ENCODE measurements around the gene LRCH1.

LRCH1 gene

DNA sequence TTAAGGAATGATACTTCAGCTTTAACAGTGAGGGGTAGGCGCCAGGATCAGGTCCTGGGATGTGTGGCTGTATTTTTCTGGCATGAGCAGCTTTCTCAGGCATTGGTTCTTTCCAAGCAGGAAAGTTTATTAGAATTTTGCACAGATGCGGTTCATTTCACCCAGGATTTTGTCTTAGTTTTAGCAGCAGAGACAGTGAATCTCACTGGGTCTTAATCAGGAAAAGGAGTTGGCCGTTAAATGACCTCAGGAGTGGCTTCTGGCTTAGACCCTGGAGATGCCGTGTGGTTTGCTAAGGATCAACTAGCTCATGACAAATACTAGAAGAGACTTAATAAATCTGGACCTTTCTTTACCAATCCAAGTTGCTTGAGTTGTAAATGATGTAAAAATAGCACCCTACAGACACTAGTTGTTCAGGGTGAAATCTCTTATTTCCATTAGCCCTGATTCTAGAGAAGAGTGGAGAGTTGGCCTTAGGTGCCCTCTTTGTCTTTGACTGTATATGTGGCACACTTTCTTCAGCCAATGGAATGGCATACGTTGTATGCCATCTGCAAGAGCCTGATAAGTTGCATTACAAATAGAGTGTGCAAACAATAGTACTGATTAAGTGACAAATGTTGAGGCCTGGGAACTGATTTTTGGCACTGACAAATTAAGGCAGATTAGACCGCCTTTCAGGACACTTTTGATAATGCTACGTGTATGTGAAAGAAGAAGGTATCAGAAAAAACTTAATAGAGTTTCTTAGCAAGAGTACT, 34.0 kb downstream of the LRCH1 start:
- Mint-ChIP-seq H3K36me3 (peaks cover 3% of the 10 kb centered on the region), H3K4me1 (ENCODE audit: low read depth) (peaks cover 57% of the 10 kb centered on the region), H3K27me3 (no peaks in the 10 kb centered on the region), H3K9me3 (ENCODE audit: low read depth) (no peaks in the 10 kb centered on the region), H3K27ac (no peak overlapping the region), H3K4me3 (no peak overlapping the region)

DNA sequence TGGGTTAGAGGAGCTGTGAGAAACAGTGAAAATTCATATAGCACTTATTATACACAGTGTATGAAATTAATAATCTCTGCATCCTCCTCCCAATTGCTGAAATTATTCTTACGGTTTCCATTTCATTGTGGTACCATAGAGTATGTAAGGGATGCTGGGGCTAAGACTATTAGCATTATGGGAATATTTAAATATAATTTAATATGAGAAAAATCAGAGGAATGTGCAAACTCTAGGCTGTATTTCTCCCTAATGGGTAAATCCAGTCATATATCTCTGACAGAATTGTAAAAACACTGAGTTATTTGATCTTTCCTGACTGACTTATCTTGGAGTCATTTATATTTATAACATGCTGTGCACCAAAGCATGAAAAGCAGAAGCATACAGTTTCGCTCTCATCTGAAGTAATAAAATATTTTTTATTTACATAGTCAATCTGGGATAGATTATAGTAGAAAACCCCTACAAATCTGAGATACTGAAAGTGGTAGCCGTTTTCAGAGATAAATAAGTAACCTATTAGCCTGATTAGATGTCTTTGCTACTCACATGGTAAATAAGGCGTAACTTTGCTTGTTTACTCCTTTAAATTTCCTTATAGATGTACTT, 34.9 kb downstream of the LRCH1 start:
- Mint-ChIP-seq H3K27ac (no peak overlapping the region), H3K4me3 (no peak overlapping the region), H3K36me3 (peaks cover 3% of the 10 kb centered on the region), H3K9me3 (ENCODE audit: low read depth) (no peaks in the 10 kb centered on the region), H3K4me1 (ENCODE audit: low read depth) (peaks cover 65% of the 10 kb centered on the region), H3K27me3 (no peaks in the 10 kb centered on the region)

DNA sequence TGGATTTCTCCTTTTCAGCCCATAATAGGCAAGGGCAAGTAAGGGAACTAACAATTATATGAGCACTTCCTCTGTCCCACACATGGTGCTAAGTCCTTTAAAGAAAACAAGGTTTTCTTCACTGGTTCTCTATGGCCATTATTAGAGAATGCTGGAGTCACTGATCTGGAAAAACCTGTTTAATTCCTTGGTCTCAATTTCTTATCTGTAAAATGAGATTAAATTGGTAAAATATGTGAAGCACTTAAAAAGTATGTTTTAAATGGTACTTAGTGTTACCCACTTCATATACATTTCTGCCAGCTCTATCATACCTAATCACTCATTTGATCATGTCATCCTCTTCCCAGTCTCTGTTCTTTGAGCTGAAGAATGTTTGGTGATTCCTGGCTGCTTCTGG, 39.4 kb downstream of the LRCH1 start:
- Mint-ChIP-seq H3K4me3 (no peak overlapping the region), H3K9me3 (ENCODE audit: low read depth) (no peaks in the 10 kb centered on the region), H3K27ac (no peak overlapping the region), H3K36me3 (peaks cover 3% of the 10 kb centered on the region), H3K4me1 (ENCODE audit: low read depth) (peaks cover 71% of the 10 kb centered on the region), H3K27me3 (no peaks in the 10 kb centered on the region)

DNA sequence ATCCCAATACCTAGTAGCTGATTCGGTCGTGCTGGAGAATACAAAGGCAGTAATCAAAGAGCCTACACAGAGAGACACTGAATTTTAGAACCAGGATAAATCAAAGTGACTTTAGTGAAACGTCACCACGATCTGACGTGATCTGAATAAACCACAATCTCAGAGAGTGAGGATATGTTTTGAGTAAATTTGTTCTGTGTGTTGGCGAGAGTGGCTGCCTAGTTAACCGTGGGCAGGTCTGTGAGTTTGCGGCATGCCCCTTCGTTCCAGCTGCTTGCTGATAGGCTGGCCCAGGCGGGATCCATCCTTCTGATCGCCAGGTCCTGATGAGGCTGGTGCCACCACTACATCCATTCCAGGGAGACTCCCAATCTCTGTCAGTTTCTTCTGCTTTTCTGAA, 40.4 kb downstream of the LRCH1 start:
- Mint-ChIP-seq H3K36me3 (peaks cover 3% of the 10 kb centered on the region), H3K27ac (no peak overlapping the region), H3K9me3 (ENCODE audit: low read depth) (no peaks in the 10 kb centered on the region), H3K27me3 (no peaks in the 10 kb centered on the region), H3K4me3 (peak overlapping the region; percentile 51), H3K4me1 (ENCODE audit: low read depth) (peaks cover 76% of the 10 kb centered on the region)

DNA sequence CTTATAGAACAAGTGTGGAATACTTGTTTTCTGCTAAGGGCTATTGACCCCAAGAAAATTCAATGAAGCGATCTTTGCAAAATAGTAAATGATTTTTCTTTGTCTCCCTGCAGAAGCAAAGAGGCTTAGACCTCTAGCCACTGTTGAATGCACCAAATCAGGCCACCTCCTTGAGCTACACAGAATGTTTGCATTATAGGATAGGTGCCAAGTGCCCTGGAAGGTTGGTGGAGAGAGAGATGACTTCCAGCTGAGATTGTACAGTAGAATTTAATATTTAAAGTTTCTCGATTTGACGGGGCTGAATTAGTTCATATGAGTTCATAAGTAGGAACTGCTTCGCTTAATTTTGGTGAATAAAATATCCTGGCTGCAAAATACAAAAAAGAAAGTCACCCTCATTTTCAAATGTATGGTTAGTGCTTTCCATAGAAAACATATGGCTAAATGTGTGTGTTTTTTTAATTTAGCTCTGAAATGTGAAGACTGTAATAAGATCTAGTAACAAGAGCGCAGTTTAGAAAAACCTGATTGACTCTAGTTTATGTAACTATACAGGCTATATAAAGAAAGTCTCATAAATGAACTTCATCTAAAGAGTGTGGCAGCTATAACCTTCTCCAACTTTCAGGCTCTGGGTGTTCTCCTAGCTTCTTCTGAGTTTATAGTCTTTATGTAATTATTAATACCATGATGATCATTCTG, 41.6 kb downstream of the LRCH1 start:
- no peak overlapping the region for H3K4me3 Mint-ChIP-seq
- H3K4me1 Mint-ChIP-seq (ENCODE audit: low read depth), result peaks cover 87% of the 10 kb centered on the region
- H3K27me3 Mint-ChIP-seq, result no peaks in the 10 kb centered on the region
- no peak overlapping the region for H3K27ac Mint-ChIP-seq
- peaks cover 6% of the 10 kb centered on the region for H3K36me3 Mint-ChIP-seq
- peaks cover 4% of the 10 kb centered on the region for H3K9me3 Mint-ChIP-seq (ENCODE audit: low read depth)

DNA sequence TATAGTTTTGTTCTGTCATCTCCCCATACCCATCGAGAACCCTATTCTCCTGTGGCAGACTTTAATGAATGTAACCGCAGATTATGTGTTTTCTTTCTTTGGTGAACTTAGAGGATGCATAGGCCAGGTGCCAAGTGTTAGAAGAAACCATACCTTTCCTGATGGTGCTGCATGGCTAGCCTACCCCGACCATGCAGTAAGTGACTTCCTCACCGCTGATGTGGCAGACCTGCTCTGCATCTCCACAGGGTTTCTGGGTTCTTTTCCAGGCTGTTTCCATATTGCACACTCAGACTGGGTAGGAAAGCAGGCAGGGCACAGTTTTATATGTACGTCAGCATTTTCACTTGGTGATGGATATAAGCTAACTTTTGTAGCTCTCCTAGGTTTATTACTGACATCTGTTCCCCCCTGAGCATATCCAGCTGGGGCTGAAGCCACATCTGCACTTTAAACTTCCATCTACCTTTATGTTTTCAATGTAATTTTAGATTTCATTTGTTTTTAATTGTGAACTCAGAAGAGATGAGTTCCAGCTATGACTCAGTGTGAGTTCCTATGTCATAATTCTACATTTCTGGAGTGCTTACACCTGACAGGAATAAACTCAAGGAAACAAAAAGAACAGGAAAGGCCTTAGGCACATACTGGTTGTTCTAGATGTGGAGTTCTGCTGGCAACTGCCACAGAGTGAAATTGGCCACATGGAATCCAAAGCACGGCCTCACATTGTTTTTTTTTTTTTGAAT, 42.3 kb downstream of the LRCH1 start:
- Mint-ChIP-seq H3K4me3 (no peak overlapping the region), H3K36me3 (peaks cover 4% of the 10 kb centered on the region), H3K9me3 (ENCODE audit: low read depth) (peaks cover 4% of the 10 kb centered on the region), H3K27me3 (no peaks in the 10 kb centered on the region), H3K27ac (no peak overlapping the region), H3K4me1 (ENCODE audit: low read depth) (peaks cover 88% of the 10 kb centered on the region)

DNA sequence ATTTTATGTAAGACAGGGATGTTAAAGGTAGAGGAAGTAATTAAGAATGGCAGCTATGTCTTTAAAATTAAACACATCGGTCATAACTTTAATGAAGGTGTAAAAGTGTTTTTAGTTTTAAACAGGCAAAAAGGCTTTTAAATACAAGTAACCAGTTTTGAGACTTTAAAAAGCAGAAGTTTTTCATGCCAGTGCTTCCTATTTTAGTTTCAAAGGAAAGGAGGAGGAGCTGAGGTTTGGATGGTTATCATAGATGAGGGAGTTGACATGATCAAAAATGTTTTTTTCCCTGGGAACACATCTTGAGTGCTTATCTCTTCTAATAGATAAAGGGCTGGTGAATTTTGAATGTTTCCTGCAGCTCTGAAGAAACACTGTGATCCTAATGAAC, 42.9 kb downstream of the LRCH1 start:
- Mint-ChIP-seq H3K27me3 (no peaks in the 10 kb centered on the region), H3K4me1 (ENCODE audit: low read depth) (peaks cover 90% of the 10 kb centered on the region), H3K36me3 (peaks cover 4% of the 10 kb centered on the region), H3K9me3 (ENCODE audit: low read depth) (peaks cover 4% of the 10 kb centered on the region), H3K27ac (no peak overlapping the region), H3K4me3 (no peak overlapping the region)

DNA sequence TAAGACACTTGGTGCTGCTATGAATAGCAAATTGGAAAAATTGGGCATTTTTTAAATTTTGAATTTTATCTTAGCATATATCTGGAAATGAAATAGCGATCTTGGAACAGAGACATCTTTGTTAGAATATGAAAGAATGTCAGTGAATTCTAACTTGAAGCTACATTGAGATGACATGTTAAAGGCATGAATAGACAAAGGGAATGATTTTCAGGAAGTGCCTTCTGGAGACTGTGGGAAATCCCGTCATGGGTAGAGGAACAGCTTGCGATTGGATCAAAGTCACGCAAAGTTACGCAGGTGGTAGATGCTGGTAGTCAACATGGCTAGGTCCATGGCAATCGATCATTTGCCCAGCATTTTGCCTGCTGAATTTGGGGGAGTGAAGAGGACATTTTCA, 43.5 kb downstream of the LRCH1 start:
- peak overlapping the region; percentile 28 for H3K27ac Mint-ChIP-seq
- H3K36me3 Mint-ChIP-seq, result peaks cover 4% of the 10 kb centered on the region
- H3K4me3 Mint-ChIP-seq, result no peak overlapping the region
- peaks cover 90% of the 10 kb centered on the region for H3K4me1 Mint-ChIP-seq (ENCODE audit: low read depth)
- H3K9me3 Mint-ChIP-seq (ENCODE audit: low read depth), result peaks cover 4% of the 10 kb centered on the region
- no peaks in the 10 kb centered on the region for H3K27me3 Mint-ChIP-seq

DNA sequence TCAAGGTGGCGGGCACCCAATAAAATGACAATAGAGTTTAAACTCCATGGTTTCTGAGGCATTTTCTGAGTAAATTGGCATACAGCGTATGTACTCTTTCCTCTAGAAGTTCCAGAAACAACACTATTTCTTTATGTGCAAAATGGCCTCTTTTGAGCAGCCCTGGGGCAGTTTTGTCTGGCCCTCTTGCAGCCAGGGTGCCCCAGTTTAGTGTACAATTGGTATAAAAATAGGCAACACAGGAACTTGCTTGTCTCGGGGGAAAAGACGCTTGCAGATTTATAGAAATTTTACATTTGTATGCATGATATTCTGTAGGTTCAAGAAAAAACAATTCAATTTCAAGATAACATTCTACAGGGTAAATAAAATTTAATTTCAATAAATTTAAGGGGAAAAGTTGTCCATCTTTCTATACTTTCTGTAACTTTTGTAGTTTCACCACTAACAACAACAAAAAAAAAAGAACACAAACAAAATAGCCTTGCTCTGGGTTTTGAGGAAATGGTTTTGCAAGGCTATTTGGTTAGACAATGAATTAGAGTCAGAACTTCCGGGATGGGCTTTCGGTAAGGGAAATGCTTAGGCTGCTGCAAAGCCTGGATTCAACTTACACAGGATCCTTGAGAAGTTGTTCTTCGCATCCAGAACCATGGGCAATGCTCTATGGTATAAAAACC, 45.3 kb downstream of the LRCH1 start:
- H3K27ac Mint-ChIP-seq, result no peak overlapping the region
- H3K9me3 Mint-ChIP-seq (ENCODE audit: low read depth), result peaks cover 4% of the 10 kb centered on the region
- no peak overlapping the region for H3K4me3 Mint-ChIP-seq
- H3K4me1 Mint-ChIP-seq (ENCODE audit: low read depth), result peaks cover 87% of the 10 kb centered on the region
- peaks cover 4% of the 10 kb centered on the region for H3K36me3 Mint-ChIP-seq
- H3K27me3 Mint-ChIP-seq, result no peaks in the 10 kb centered on the region

DNA sequence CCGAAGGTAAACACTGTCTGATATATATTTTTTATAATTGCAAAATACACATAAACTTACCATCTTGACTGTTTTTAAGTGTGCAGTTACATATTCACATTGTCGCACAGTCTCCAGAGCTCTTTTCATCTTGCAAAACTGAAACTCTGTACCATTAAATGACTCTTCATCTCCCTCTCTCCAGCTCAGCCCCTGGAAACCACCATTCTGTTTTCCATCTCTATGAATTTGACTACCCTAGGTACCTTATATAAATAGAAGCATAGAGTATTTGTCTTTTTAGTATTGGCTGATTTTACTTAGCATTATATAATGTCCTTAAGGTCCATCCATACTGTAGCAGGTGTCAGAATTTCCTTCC, 45.8 kb downstream of the LRCH1 start:
- Mint-ChIP-seq H3K9me3 (ENCODE audit: low read depth) (peaks cover 4% of the 10 kb centered on the region), H3K36me3 (peaks cover 4% of the 10 kb centered on the region), H3K4me1 (ENCODE audit: low read depth) (peaks cover 82% of the 10 kb centered on the region), H3K27ac (peak overlapping the region; percentile 18), H3K4me3 (peak overlapping the region; percentile 51), H3K27me3 (no peaks in the 10 kb centered on the region)

DNA sequence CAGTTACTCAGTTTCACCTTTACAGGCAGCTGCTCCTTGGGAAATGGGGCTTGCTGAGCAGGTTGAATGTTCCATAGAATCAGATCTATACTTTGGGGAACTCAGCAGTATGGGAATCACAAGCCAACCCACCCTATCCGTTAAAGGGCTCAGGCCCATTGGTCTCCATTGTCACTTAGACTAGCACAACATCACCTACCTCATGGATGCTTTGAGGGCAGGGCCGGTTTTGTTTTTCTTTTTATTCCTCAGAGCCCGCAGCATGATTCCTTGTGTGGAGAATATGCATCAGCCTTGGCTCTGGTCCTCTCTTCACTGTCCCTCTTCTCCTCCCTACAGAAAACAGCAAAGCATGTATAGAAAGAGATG, 48.0 kb downstream of the LRCH1 start:
- no peak overlapping the region for H3K27ac Mint-ChIP-seq
- peaks cover 73% of the 10 kb centered on the region for H3K4me1 Mint-ChIP-seq (ENCODE audit: low read depth)
- peaks cover 4% of the 10 kb centered on the region for H3K36me3 Mint-ChIP-seq
- H3K9me3 Mint-ChIP-seq (ENCODE audit: low read depth), result peaks cover 4% of the 10 kb centered on the region
- no peaks in the 10 kb centered on the region for H3K27me3 Mint-ChIP-seq
- no peak overlapping the region for H3K4me3 Mint-ChIP-seq

DNA sequence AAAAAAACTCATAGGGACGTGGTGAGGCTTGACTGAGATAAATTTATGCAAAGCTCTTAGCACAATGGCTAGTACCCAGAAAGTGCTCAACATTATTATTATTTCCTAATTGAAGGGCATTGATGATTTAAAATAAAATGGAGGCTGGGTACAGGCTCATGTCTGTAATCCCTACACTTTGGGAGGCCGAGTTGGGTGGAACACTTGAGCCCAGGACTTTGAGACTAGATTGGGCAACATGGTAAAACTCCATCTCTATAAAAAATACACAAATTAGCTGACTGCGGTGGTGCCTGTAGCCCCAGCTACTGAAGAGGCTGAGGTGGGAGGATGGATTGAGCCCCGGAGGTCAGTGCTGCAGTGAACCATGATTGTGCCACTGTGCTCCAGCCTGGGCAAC, 49.6 kb downstream of the LRCH1 start:
- peaks cover 4% of the 10 kb centered on the region for H3K9me3 Mint-ChIP-seq (ENCODE audit: low read depth)
- no peak overlapping the region for H3K4me3 Mint-ChIP-seq
- no peak overlapping the region for H3K27ac Mint-ChIP-seq
- no peaks in the 10 kb centered on the region for H3K27me3 Mint-ChIP-seq
- peaks cover 80% of the 10 kb centered on the region for H3K4me1 Mint-ChIP-seq (ENCODE audit: low read depth)
- H3K36me3 Mint-ChIP-seq, result peaks cover 4% of the 10 kb centered on the region

DNA sequence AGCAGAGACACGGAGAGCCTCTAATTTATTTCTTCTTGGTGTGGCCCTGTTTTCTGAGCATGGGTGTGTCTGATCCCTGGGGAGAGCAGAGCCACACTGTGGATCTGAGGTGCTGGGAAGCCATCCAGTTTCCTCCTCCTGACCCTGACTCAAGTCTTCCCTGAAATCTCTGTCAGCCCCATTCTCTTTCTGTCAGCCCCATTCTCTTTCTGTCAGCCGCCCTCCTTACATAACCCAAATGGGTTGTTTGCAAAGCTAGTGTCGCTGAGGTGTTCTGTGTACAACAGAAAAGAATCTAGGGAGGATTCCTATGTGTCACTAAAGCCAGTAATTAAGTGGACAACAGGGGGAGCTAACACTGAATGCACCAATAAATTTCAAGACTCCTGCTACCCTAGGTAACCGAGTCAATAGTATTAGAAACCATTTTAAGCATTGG, 50.2 kb downstream of the LRCH1 start:
- no peak overlapping the region for H3K27ac Mint-ChIP-seq
- peaks cover 4% of the 10 kb centered on the region for H3K9me3 Mint-ChIP-seq (ENCODE audit: low read depth)
- H3K36me3 Mint-ChIP-seq, result peaks cover 4% of the 10 kb centered on the region
- H3K4me3 Mint-ChIP-seq, result no peak overlapping the region
- peaks cover 80% of the 10 kb centered on the region for H3K4me1 Mint-ChIP-seq (ENCODE audit: low read depth)
- H3K27me3 Mint-ChIP-seq, result no peaks in the 10 kb centered on the region

DNA sequence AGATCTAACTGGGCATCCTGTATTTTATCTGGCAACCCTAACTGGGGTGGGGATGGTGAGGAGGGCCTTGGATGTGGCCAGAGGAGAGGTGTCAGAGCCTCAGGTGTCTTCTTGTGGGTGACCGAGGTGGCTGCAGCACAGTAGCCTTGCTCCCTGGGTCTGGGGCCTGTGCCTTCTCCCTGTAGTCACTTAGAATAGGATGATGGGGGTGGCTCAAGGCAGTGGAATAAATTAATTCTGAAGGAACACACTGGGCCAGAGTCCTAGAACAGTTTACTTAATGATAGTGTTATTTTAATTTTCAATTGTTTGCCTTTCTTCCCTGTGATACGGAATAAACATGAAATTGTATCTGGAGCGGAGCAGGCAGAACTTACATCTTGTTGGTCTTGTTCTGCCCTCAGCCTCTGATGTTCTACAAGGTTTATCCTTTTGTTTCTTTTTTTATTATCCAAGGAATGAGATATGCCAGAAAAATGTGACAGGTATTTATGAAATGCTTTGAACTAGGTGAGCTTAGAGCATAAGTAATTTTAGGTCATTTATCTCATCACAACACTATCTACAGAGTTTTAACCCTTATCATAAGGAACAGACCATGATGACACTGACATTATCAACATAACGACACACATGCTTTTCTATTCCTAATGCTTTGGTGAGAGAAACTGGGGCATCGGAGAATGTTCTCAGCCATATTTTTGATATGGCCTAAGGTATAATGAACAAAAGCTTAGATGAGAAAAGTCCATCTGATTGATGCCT, 51.4 kb downstream of the LRCH1 start:
- Mint-ChIP-seq H3K4me1 (ENCODE audit: low read depth) (peaks cover 77% of the 10 kb centered on the region), H3K27ac (no peak overlapping the region), H3K27me3 (no peaks in the 10 kb centered on the region), H3K36me3 (no peaks in the 10 kb centered on the region), H3K9me3 (ENCODE audit: low read depth) (no peaks in the 10 kb centered on the region), H3K4me3 (no peak overlapping the region)
